Stimulated activated CD8-positive, alpha-beta memory T cell treated with anti-CD3 and anti-CD28 coated beads, Interleukin-2, amount 100 ng/mL, for 48 hours (primary cell): ENCODE results near the gene METTL27.
"Not testable (repeated sequence)": the region's sequence is repeated elsewhere in the genome, so short reads cannot be mapped to it uniquely, and the experiment has no call there.

ENCODE experiments used
- DNase-seq, 2 donors: peaks; one replicate each; pipeline ENCODE4 v3.0.0-alpha.2; 2020; ENCODE audit warnings: low read depth in 2 of 2

The METTL27 gene, protein sequence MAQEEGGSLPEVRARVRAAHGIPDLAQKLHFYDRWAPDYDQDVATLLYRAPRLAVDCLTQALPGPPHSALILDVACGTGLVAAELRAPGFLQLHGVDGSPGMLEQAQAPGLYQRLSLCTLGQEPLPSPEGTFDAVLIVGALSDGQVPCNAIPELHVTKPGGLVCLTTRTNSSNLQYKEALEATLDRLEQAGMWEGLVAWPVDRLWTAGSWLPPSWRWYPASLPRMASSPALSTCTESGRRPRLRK

DNA sequence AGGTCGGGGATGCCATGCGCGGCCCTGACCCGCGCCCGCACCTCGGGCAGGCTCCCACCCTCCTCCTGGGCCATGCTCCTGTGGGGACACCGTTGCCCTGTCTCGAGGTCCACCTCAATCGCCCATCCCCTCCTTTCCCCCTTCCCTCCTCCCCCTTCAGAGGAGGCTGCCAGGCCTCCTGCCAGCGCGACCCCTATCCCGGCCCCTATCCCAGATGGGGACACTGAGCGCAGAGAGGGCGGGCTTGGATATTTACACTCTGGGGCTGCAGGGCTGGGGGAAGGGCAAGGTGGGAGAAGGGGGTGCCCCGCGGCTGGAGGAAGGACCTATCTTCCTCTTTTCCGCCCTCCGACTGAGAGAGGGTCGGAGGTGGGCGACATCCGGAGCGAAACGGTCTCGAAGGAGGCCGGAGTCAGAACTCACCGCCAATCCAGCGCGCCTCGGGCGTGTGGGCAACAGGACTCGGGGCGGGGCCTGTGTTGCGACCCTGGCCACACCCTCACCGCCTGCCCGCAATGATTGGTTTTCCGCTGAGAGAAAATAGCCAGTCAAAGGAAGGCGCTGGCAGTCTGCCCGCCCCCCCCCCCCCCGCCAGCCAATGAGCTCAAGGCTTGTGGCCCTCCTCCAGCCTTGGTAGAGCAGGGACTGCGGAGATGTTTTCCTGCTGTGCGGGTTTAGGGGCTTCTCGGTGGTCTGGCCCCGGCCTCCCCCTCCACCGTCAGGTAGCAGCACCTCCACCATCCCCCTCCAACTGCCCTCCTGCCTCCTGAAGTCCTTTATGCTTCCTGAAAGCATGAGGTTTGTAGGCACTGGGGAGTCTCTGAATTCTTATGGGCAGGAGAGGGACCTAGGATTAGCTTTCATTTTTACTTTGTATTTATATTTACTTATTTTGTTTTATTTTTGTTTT, at the start of gene METTL27:
Gene METTL27 (minus strand): TSS at position 450 of the 910 bp plus-strand sequence. CDS start 376 bp downstream, at position 74.
- peak; percentile 84 to 85 for DNase-seq

GRCh38 chr7:73891178-73891885, 49.0 kb upstream of the METTL27 start:
- DNase-seq: no peak

- no peak for DNase-seq
Measured at GRCh38 chr7:73890555-73891147, 48.3 kb upstream of the METTL27 start.

DNA sequence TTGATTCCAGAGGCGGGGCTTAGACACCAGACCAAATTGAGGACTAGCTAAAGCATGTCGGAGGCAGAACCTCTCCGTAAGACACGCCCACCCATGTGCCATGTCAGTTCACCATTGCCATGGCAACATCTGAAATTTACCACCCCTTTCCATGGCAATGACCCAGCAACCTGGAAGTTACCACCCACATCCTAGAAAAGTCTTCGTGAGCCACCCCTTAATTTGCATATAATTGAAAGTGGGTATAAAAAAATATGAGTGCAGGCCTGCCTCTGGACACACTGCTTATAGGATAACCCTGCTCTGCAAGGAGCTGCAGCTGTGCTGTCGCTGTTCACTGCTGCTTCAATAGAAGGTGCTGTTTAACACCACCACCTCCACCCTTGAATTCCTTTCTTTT, 46.6 kb upstream of the METTL27 start:
- DNase-seq: no peak

DNA sequence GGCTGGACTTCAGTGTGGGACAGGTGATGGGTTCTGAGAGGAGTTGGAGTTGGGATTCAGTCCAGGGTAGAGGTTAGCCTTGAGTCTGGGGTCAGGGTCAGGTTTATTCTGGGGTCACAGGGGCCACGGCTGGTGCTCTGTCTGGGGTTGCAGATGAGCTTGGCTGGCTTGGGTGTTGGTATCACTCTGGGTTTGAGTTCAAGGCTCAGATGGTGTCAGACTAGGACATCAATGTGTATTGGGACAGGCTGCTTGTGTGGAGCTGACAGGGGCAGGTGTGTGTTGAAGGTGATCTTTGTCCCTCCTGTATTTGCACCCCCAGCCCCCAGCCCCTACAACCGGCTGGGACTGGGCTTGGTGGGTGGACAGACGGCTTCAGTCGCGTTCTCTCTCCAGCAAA, 45.4 kb upstream of the METTL27 start:
- DNase-seq: no peak

DNA sequence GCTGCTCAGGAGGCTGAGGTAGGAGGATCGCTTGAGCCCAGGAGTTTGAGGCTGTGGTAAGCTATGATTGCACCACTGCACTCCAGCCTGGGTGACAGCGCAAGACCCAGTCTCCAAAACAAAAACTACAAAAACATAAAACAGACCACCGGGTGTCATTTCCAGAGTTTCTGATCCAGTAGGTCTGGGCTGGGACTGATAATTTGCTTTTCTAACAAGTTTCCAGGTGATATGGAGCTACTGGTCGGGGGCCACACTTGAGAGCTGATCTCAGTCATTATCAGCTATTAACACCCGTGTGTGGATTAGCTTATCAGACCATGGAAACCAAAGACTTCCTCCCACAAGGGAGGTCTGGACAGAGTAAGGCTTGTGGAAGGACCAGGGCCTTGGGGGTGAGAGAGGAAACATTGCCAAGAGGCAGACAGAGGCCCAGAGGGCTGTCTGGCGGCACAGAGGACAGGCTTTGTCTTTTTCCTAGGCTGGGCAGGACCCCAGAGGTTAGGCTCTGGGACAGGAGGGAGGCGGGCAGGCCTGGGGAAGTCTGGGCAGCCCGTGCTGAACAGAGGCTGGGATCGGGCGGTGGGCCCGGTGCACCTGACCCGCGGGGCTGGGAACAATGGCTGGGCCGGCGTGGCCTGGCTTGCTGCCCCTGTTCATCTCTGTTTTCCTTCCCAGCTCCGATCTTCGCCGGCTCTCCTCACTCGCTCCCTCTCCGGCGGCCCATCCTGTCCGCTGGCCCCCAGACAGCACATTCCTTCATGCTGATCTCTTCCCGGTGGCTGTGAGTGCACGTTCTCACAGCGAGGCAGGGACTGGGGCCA, 43.9 kb upstream of the METTL27 start:
- DNase-seq: no peak

DNA sequence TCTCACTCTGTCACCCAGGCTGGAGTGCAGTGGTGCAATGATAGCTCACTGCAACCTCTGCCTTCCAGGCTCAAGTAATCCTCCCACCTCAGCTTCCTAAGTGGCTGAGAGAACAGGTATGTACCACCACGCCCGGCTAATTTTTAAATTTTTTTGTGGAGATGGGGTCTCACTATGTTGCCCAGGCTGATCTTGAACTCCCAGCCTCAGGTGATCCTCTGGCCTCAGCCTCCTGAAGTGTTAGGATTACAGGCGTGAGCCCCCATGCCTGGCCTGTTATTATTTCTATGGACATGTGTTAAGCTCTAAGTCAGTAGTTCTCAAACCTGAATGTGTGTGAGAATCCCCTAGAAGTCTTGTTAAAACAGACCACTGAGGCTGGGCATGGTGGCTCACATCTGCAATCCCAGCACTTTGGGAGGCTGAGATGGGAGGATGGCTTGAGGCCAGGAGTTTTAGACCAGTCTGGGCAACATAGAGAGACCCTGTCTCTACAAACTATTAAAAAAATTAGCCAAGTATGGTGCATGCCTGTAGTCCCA, 43.2 kb upstream of the METTL27 start:
- no peak for DNase-seq

DNA sequence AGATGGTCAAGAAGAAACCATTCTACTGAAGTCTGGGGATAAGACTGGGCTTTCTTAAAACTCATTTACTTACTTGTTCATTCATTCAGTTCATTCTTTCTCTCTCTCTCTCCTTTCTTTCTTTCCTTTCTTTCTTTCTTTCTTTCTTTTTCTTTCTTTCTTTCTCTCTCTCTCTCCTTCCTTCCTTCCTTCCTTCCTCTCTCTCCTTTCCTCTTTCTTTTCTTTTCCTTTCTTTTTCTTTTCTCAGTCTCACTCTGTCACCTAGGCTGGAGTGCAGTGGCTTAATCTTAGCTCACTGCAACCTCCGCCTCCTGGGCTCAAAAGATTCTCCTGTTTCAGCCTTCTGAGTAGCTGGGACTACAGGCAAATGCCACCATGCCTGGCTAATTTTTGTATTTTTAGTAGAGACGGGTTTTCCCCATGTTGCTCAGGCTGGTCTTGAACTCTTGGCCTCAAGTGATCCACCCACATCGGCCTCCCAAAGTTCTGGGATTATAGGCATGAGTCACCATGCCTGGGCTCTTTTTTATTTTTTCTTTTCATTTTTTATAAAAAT, 42.6 kb upstream of the METTL27 start:
- not testable (repeated sequence) for DNase-seq

- no peak for DNase-seq
Measured at GRCh38 chr7:73882047-73882402, 39.7 kb upstream of the METTL27 start.

DNA sequence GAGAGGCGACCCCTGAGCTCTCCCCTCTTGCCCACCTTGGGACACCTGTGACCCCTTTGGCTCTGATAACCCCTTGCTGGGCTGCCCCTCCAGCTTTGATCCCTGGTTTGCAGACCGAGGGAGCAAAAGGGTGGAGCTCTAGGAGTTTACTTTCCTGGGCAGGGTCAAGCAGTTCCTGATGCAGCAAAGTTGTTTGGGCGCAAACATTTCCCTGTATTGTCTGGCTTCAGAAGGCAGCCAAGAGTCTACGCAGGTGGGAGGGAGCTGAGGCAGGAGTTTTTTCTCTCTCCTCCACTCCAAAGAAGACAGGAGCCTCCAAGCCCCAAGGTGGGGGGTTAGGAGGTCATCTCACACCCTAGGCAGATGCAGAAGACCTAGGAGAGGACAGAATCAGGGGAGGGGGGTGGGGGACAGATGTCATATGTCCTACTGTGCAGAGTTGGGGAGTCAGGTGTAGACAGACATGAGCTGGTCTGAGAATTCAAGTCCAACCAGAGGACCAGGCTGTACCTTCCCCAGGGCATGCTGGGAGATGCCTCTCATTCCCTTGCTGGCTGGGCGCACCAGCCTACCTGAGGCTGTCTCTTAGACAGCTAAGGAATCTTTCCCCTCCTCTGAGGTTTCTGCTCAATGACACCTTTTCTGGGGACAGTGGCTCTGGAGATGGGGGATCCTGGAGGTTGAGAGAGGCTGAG, 39.2 kb upstream of the METTL27 start:
- DNase-seq: no peak

- no peak for DNase-seq
Measured at GRCh38 chr7:73880755-73881328, 38.5 kb upstream of the METTL27 start.

DNA sequence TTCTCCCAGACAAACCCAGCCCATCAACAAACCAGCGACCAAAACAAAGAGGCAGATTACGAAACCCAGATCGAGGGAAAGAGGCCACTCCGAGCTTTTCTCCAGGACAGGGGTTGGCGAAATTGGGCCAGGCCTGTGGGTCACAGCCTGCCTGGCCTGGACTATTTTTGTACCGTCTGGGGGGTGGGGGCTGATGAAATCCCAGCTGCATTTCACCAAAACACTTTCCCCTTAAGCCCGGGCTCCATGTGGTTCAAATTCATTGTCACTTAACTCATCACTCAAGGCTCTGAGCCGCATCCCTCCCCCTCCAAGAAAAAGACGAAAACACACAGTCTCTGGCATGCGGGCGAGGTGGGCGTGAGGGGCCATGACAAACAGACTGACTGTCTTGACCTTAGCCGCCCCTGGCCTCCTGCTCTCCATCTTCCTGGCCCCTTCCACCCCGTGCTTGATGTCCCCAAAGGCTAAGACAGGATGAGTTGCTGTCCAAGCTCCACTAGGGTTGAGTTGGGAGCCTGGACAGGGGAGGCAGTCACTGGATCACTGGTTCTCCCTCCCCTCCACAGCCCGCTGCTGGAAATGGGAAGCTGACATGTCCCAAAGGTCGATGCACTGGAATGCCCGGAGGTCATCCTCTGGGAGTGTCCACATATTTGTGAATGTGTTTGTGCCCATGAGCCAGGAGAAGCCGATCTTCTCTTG, 37.8 kb upstream of the METTL27 start:
- DNase-seq: no peak

- no peak for DNase-seq
Measured at GRCh38 chr7:73876973-73877372, 34.7 kb upstream of the METTL27 start.

DNA sequence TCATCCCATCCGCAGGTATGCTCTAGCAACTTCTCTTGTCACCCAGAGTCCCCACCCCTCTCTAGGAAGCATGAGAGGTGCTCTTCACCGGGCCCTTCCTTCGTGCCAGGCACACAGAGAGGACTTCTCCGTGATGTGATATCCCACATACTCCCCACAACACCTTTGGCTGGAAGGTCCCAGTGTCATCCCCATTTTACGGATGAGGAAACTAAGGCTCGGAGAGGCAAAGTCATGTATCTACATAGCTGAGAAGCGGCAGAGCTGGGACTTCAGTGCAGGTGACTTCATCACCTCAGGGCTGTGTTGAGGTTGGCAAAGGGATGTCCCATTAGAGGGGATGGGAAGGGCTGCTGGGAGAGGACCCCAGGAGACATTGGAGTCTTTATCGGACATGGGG, 34.0 kb upstream of the METTL27 start:
- no peak for DNase-seq

GRCh38 chr7:73872056-73872908, 30.0 kb upstream of the METTL27 start:
- no peak for DNase-seq

- no peak for DNase-seq
Measured at GRCh38 chr7:73871163-73872011, 29.1 kb upstream of the METTL27 start.

DNA sequence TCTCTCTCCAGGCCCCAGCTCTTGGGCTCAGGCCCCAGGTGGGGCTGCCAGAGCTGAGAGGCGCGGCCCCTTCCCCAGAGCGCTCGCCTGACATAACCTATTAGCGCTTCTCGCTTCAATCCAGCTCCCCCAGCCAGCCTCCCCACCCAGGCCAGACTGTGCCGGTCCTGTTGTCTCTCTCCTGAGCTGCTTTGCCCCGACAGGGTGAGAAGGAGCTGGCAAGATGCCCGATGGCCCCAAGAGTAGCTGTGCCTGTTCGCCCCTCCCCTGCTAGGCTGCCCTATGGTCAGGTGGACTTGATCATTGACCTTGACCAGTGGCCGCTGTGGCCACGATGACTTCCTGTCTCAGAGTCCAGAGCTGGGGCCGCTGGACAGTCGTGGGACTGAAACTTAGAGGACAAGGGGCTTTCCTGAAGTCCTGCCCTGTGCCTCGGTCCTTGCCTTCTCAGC, 27.8 kb upstream of the METTL27 start:
- DNase-seq: no peak
